Mucosa of descending colon (tissue), 3 donors: ENCODE results near the gene TSPAN31. TPM values are rescaled to one million over a fixed set of nuclear protein-coding genes. Genes with fewer than 3 reads are reported as not detected.

Experiments
- ATAC-seq: fragments of 200-7000 bp; cut with Tn5 transposase; one replicate; pipeline ENCODE4 v1.9.1; 2020; ENCODE audit warnings: mild to moderate bottlenecking, moderate library complexity
- DNase-seq, 3 donors: peaks; one replicate each; pipeline ENCODE4 v3.0.0-alpha.2; 2020
- H3K36me3 ChIP-seq: fragments of 200-600 bp; one replicate; pipeline ENCODE4 v1.8.0; 2021; ENCODE audit warnings: low read depth, mild to moderate bottlenecking
- H3K4me1 ChIP-seq: fragments of 200-600 bp; one replicate; pipeline ENCODE4 v1.8.0; 2021; ENCODE audit warnings: low read depth, mild to moderate bottlenecking
- H3K4me3 ChIP-seq: fragments of 200-600 bp; one replicate; pipeline ENCODE4 v1.8.0; 2021; ENCODE audit warnings: mild to moderate bottlenecking
- H3K9me3 ChIP-seq: fragments of 200-600 bp; one replicate; pipeline ENCODE4 v1.8.0; 2021; ENCODE audit warnings: mild to moderate bottlenecking
- intact Hi-C, 2 donors: fragments of 100-400 bp; cut with DNase I in 1 of 2; cut with micrococcal nuclease in 1 of 2; formaldehyde crosslinking; loops; one replicate each; pipeline versions ENCODE4 v1.11.0 to v1.11.1; 2022; cut with DNase I, micrococcal nuclease
- total RNA-seq, 3 donors: library from RNA; stranded (reverse); fragmentation: NEBNext Ultra II Directional in 2 of 3; extraction: Animal tissue kit (Norgen Biotek cat#: 25700) in 2 of 3; gene quantifications; one replicate each; pipeline versions ENCODE4 v1.2.1 to v1.2.4, GENCODE V29; 2021 to 2023
- TF ChIP-seq, protein P1 (sequence below): fragments of 200-600 bp; IDR thresholded peaks from one replicate; pipeline ENCODE4 v1.8.0; 2022; ENCODE audit warnings: antibody characterized with exemption, mild to moderate bottlenecking
- donor health status: DM: no; HTN: no; CAD: no; lungs with moderate emphysema.
- donor health status: DM: no; HTN: no; CAD: no.
- donor health status: DM: no; HTN: yes; CAD: no.

The TSPAN31 gene
- total RNA-seq, 3 donors from 2014 or later, result 29.2 to 39.8 (median 30.5) TPM

DNA sequence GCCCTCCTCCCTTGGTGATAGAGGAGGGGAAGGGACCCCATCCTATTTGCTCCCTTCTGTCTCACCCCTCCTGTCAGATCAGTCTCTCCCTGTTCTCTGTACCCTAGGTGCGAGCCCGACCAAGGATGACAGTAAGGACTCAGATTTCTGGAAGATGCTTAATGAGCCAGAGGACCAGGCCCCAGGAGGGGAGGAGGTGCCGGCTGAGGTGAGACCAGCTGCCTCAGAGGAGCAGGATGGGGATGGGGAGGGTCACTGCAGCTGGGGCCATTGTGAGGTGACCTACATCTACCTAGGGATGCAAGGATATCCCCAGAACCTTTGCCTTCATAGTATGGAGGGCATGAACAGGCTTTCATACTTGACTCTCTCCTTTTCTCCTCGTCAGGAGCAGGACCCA is 28.5 kb upstream of the TSPAN31 start:
- Histone ChIP-seq H3K4me1 (no peaks in the 10 kb centered on the region), H3K36me3 (peaks cover 11% of the 10 kb centered on the region), H3K4me3 (no peak overlapping the region), H3K9me3 (no peaks in the 10 kb centered on the region)
- DNase-seq, result no peak
- TF ChIP-seq, protein P1, sequence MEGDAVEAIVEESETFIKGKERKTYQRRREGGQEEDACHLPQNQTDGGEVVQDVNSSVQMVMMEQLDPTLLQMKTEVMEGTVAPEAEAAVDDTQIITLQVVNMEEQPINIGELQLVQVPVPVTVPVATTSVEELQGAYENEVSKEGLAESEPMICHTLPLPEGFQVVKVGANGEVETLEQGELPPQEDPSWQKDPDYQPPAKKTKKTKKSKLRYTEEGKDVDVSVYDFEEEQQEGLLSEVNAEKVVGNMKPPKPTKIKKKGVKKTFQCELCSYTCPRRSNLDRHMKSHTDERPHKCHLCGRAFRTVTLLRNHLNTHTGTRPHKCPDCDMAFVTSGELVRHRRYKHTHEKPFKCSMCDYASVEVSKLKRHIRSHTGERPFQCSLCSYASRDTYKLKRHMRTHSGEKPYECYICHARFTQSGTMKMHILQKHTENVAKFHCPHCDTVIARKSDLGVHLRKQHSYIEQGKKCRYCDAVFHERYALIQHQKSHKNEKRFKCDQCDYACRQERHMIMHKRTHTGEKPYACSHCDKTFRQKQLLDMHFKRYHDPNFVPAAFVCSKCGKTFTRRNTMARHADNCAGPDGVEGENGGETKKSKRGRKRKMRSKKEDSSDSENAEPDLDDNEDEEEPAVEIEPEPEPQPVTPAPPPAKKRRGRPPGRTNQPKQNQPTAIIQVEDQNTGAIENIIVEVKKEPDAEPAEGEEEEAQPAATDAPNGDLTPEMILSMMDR, result no peak
- intact Hi-C loops, result no loop called here
- no peak for ATAC-seq

DNA sequence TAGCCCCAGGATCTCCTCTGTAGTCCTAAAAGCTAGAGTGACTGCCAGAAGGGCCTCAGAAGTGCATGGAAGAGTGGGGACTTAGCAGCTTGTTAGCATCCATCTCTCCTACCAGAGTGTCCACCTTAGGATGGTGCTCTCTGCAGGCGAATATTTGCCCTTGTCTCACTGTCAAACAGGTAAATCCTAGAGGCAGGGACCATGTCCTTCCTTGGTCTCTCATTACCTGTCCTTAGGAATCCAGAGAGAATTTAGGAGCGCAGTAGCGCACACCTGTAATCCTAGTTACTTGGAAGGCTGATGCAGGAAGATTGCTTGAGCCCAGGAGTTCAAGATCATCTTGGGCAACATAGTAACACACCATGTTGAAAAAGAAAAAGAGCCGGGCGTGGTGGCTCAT is 27.7 kb upstream of the TSPAN31 start:
- H3K36me3 ChIP-seq, result peaks cover 11% of the 10 kb centered on the region
- intact Hi-C loops, result no loop called here
- no peaks in the 10 kb centered on the region for H3K9me3 ChIP-seq
- no peak for ATAC-seq
- no peak for DNase-seq
- TF ChIP-seq, protein P1, result no peak
- no peak overlapping the region for H3K4me3 ChIP-seq
- no peaks in the 10 kb centered on the region for H3K4me1 ChIP-seq

DNA sequence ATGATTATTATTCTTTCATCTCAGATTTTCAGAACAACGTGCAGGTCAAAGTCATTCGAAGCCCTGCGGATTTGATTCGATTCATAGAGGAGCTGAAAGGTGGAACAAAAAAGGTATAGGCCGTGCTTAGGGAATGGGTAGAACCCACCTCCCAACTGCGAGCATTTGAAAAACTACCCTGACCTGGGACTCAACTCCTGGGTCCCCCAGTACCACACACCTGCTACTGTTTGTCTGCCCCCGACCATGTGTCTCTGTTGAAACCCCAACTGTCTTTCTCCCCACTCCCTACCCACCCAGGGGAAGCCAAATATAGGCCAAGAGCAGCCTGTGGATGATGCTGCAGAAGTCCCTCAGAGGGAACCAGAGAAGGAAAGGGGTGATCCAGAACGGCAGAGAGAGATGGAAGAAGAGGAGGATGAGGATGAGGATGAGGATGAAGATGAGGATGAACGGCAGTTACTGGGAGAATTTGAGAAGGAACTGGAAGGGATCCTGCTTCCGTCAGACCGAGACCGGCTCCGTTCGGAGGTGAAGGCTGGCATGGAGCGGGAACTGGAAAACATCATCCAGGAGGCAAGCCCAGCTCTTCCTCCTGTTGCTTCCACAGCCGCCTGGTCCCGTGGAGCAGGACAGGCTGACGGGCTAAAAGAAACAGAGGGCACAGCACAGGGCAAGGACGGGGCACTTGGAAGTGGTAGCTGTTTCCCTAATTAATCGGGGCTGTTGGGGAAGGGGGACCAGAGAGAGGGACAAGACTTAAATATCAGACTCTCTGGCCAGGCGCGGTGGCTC is 26.8 kb upstream of the TSPAN31 start:
- Histone ChIP-seq H3K9me3 (no peaks in the 10 kb centered on the region), H3K4me1 (no peaks in the 10 kb centered on the region), H3K4me3 (no peak overlapping the region), H3K36me3 (peaks cover 11% of the 10 kb centered on the region)
- DNase-seq, result no peak
- TF ChIP-seq, protein P1, result no peak
- ATAC-seq, result no peak
- intact Hi-C loops, result no loop called here

GRCh38 chr12:57718641-57719528 is 26.0 kb upstream of the TSPAN31 start:
- H3K9me3 ChIP-seq, result no peaks in the 10 kb centered on the region
- intact Hi-C loops, result no loop called here
- H3K4me3 ChIP-seq, result no peak overlapping the region
- no peaks in the 10 kb centered on the region for H3K4me1 ChIP-seq
- ATAC-seq, result no peak
- no peak for DNase-seq
- TF ChIP-seq, protein P1, result no peak
- H3K36me3 ChIP-seq, result peaks cover 11% of the 10 kb centered on the region

GRCh38 chr12:57719777-57720605 is 24.8 kb upstream of the TSPAN31 start:
- no peak for ATAC-seq
- no peak overlapping the region for H3K4me3 ChIP-seq
- H3K9me3 ChIP-seq, result no peaks in the 10 kb centered on the region
- H3K36me3 ChIP-seq, result peaks cover 11% of the 10 kb centered on the region
- intact Hi-C loops, result no loop called here
- no peaks in the 10 kb centered on the region for H3K4me1 ChIP-seq
- TF ChIP-seq, protein P1, result no peak
- DNase-seq, result no peak
